HFF-Myc (cell line): ENCODE measurements around the gene PTPN14.

Experiments
- DNase-seq: peaks from one replicate; pipeline ENCODE4 v3.0.0-alpha.2; 2011; ENCODE audit warnings: low read depth; ENCODE audit errors: extremely low read depth
- H3K4me3 ChIP-seq: replicated peaks from 2 replicates; pipeline ENCODE4 v1.5.1; 2011; ENCODE audit warnings: low read depth, mild to moderate bottlenecking, control low read depth, low read length
- TF ChIP-seq, protein P1 (sequence below): IDR thresholded peaks from 2 replicates; pipeline ENCODE4 v1.5.1; 2012; ENCODE audit warnings: mild to moderate bottlenecking, low read depth, low read length, control low read depth; ENCODE audit errors: missing control alignments

Gene PTPN14

DNA sequence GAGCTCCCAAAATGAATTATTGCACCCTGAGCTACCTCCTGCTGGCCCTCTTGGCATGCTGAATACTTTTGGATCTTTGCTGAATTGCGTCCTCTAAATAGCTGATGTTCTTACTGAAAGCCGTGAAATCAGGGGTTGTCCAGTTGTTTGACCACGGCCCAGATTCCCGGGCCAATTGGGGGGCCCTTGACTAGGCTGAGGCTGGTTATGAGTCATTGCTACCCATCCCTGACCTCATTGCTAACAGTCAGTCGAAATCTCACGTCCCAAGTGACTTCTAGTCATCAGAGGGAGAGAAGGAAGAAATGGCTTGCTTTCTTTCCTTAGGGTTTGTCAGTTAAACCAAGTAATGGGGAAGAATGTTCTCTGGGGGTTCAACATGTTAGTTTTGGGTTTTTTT, 233.0 kb downstream of the PTPN14 start:
- no peak overlapping the region for H3K4me3 ChIP-seq
- TF ChIP-seq, protein P1, sequence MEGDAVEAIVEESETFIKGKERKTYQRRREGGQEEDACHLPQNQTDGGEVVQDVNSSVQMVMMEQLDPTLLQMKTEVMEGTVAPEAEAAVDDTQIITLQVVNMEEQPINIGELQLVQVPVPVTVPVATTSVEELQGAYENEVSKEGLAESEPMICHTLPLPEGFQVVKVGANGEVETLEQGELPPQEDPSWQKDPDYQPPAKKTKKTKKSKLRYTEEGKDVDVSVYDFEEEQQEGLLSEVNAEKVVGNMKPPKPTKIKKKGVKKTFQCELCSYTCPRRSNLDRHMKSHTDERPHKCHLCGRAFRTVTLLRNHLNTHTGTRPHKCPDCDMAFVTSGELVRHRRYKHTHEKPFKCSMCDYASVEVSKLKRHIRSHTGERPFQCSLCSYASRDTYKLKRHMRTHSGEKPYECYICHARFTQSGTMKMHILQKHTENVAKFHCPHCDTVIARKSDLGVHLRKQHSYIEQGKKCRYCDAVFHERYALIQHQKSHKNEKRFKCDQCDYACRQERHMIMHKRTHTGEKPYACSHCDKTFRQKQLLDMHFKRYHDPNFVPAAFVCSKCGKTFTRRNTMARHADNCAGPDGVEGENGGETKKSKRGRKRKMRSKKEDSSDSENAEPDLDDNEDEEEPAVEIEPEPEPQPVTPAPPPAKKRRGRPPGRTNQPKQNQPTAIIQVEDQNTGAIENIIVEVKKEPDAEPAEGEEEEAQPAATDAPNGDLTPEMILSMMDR: no peak
- DNase-seq: no peak

DNA sequence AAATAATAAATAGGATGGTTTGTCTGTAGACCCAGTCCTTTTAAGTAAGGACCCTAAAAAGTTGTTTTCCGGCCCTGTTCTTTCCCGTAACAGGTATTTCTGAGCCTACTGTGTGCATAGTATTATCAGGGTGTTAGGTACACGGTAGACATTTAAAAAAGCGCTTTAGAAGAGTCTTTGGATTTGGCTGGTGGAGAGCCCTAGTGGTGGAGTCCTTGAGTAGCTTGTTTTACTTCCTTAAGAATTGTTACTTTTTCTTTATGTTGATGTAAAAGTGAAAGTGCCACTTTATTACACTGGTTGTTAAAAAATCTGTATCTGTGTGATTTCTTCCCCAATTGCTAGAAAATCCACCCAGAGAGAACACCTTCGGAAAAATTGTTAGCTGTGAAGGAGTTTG, 233.7 kb downstream of the PTPN14 start:
- DNase-seq: no peak
- no peak overlapping the region for H3K4me3 ChIP-seq
- TF ChIP-seq, protein P1: no peak

DNA sequence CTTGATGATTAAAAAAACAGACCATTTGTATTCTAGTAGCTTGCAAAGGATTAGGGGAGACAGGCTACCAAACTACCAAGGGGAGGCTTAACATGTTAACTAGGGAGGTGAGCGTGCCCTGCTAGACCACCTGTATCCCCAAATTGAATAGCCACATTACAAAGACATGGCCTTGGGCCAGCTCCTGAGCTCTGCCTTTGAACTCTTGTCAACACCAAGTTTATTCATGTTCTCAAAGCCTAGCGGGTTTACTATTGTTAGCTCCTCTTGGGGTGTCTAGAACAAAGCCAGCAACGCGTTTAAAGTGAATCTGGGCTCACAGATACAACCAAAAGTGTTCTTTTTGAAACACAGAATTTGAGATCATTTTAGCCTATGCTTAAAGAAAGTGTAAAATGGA, 234.1 kb downstream of the PTPN14 start:
- no peak for DNase-seq
- TF ChIP-seq, protein P1: no peak
- H3K4me3 ChIP-seq: no peak overlapping the region

DNA sequence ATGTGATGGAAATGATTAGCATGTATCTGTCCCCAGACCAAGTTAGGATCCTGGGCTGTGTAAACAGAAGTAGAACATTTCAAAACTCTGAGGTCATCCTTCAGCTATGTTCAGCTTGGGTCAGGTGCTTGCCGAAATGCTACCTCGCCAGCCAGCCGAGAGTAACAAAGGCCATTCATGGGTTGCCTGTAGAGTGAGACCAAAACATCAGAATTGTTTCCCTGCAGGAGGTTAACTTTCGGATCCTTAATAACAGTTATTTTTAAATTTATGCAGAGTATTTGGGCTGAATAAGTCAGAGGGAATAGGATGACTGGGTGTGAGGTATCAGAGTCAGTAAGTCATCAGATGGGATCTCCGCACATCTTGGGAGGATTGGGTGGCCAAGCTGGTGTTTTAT, 234.8 kb downstream of the PTPN14 start:
- TF ChIP-seq, protein P1: no peak
- DNase-seq: no peak
- H3K4me3 ChIP-seq: no peak overlapping the region

DNA sequence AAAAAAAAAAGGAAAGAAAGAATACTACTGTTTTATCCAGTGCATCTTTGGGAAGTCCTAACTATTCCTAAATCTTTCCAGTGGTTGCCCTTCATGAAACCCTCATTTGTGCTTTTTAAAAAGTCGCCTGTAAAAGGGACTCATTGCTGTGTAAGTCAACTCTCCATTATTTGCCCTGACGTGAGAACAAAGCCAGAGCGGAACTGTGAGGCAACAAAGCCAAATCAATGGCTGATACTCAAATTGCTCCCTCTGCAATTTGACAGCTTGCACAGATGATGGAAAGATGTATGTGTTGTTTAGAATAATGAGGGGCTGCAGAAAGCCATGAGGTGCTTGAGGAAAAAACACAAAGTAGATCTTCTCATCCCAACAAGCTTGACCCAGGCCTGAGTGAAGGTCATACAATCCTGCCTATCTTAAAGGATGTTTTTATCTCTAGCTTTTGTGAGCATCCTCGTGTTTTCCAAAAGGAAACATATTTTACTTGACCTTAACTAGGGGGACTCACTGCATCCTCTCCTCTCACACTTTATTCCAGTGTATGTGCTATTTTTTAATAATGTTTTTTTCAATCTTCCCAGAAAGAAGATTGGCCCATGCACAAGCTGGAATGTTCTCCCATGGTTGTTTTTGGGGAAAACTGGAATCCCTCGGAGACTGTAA, 237.1 kb downstream of the PTPN14 start:
- DNase-seq: no peak
- TF ChIP-seq, protein P1: no peak
- no peak overlapping the region for H3K4me3 ChIP-seq

DNA sequence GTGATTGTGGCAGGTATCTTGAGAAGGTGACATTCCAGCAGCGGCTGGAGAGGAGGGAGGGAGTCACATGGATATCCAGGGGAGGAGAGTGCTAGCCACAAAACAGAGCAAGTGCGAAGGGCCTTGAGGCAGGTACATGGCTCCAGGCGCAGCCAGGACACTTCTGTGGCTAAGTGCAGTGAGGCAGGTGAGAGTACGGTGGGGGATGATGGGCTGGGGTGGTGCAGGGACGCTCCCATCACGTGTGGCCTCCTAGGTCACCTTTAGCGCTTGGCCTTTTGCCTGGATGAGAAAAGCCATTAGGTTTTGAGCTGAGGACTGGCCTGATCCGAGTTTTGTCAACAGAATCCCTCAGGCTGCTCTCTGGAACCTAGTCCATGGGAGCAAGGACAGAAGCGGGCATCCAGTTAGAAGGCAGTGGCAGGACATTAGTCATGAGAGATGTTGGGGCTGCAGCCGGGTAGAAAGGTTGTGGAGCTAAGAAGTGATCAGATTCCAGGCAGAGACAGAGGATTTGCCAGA, 238.8 kb downstream of the PTPN14 start:
- TF ChIP-seq, protein P1: no peak
- H3K4me3 ChIP-seq: no peak overlapping the region
- no peak for DNase-seq
